Fibroblast of lung (primary cell): Measurements from ENCODE around the gene KRT76.

ENCODE experiments used
- EZH2 ChIP-seq: IDR thresholded peaks from 2 replicates; pipeline ENCODE4 v1.5.1; 2012; ENCODE audit warnings: low read length, control low read depth, mild to moderate bottlenecking; ENCODE audit errors: missing control alignments
- TF ChIP-seq, protein P1 (sequence below), 2 donors: IDR thresholded peaks in 1 of 2; conservative IDR thresholded peaks in 1 of 2; 1 replicate in 1 of 2; 2 replicates in 1 of 2; pipeline ENCODE4 v1.5.1; 2011 to 2012; ENCODE audit warnings: low read length in 2 of 2, control low read depth in 1 of 2, inconsistent platforms in 1 of 2, low read depth in 1 of 2, mild to moderate bottlenecking in 1 of 2

DNA sequence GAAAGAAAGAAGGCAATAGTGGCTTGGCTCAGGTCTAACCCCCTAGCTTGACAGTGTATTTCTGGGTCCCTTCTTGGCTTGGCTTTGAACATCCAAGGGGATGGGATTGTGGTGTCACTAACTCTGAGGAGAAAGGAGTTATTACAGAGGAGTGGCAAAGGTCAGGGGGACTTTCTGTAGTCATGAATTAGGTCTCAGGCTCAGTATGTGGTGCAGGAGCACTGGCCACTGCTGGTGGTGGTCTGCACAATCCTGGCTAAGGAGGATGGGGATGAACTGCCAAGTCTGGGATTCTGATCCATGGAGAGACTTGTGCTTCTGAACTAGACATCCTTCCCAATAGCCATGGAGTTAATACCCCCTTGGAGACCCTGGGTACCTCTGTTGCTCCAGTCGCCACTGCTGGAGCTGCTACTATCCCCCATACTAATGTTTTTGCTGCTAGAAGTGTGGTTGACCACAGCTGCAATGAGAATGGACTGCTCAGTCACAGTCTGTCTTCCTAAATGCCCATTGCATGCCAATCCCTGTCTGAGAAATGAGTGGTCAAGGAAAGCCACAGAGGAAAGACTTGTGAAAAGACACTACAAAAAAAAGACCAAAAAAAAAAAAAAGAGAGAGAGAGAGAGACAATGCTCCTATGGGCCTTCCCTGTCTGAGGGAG lies 32.5 kb downstream of the KRT76 start:
- TF ChIP-seq, protein P1, sequence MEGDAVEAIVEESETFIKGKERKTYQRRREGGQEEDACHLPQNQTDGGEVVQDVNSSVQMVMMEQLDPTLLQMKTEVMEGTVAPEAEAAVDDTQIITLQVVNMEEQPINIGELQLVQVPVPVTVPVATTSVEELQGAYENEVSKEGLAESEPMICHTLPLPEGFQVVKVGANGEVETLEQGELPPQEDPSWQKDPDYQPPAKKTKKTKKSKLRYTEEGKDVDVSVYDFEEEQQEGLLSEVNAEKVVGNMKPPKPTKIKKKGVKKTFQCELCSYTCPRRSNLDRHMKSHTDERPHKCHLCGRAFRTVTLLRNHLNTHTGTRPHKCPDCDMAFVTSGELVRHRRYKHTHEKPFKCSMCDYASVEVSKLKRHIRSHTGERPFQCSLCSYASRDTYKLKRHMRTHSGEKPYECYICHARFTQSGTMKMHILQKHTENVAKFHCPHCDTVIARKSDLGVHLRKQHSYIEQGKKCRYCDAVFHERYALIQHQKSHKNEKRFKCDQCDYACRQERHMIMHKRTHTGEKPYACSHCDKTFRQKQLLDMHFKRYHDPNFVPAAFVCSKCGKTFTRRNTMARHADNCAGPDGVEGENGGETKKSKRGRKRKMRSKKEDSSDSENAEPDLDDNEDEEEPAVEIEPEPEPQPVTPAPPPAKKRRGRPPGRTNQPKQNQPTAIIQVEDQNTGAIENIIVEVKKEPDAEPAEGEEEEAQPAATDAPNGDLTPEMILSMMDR (conservative IDR thresholded peaks at IDR 0.05 in 1 of 2, IDR thresholded peaks at IDR 0.05 in 1 of 2; ENCODE audit: low read depth in 1 of 2, low read length in 2 of 2): no peak
- TF ChIP-seq EZH2: no peak
